HG03521 (cell line): ENCODE data around the gene B3GNT7.
"Not testable (repeated sequence)": the region's sequence is repeated elsewhere in the genome, so short reads cannot be mapped to it uniquely, and the experiment has no call there.

ENCODE experiments used
- ATAC-seq: cut with Tn5 transposase; IDR thresholded peaks from one replicate; pipeline ENCODE4 v1.9.1; 2021; ENCODE audit warnings: mild to moderate bottlenecking, moderate library complexity; ENCODE audit not compliant: unreplicated experiment

The B3GNT7 gene

GRCh38 chr2:231399853-231400680 is 4.6 kb downstream of the B3GNT7 start:
- no peak for ATAC-seq

DNA sequence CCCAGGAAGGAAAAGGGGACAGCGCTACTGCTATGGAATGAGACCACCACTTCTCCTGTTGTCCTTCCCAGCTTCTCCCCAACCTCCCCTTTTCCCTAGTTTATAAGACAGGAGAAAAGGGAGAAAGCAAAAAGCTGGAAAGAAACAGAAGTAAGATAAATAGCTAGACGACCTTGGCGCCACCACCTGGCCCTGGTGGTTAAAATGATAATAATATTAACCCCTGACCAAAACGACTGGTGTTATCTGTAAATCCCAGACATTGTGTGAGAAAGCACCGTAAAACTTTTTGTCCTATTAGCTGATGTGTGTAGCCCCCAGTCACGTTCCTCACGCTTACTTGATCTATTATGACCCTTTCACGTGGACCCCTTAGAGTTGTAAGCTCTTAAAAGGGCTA is 5.2 kb downstream of the B3GNT7 start:
- ATAC-seq = not testable (repeated sequence)

- ATAC-seq = not testable (repeated sequence)
Measured at GRCh38 chr2:231401101-231401500, 5.6 kb downstream of the B3GNT7 start.

- not testable (repeated sequence) for ATAC-seq
Measured at GRCh38 chr2:231403421-231404182, 8.1 kb downstream of the B3GNT7 start.

- ATAC-seq = not testable (repeated sequence)
Measured at GRCh38 chr2:231404183-231404578, 8.7 kb downstream of the B3GNT7 start.

DNA sequence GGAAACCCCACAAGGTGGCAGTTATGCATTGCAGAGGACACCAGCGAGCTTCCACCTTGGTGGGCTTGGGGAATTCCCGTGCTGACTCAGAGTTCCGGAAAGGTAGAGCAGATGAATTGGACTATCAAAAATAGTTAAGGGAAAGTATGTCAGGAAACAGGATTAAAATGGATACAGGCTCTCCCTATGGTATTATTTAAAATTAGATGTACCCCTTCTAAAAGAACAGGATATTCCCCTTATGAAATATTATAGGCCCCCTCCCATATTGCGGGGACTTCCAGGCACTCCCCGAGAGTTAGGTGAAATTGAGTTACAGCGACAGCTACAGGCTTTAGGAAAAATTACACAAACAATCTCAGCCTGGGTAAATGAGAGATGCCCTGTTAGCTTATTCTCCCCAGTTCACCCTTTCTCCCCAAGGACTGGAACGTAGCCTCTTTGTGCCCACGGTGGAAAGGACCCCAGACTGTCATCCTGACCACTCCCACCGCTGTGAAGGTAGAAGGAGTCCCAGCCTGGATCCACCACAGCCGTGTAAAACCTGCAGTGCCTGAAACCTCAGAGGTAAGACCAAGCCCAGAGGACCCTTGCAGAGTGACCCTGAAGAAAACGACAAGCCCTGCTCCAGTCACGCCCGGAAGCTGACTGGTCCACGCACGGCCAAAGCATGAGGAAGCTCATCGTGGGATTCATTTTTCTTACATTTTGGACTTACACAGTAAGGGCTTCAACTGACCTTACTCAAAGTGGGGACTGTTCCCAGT is 10.3 kb downstream of the B3GNT7 start:
- not testable (repeated sequence) for ATAC-seq

GRCh38 chr2:231407686-231408085 is 12.2 kb downstream of the B3GNT7 start:
- not testable (repeated sequence) for ATAC-seq

DNA sequence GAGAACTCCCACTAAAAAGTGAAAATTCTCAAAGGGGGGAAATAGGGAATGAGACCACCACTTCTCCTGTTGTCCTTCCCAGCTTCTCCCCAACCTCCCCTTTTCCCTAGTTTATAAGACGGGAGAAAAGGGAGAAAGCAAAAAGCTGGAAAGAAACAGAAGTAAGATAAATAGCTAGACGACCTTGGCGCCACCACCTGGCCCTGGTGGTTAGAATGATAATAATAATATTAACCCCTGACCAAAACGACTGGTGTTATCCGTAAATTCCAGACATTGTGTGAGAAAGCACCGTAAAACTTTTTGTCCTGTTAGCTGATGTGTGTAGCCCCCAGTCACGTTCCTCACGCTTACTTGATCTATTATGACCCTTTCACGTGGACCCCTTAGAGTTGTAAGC is 12.8 kb downstream of the B3GNT7 start:
- ATAC-seq = not testable (repeated sequence)

- ATAC-seq = no peak
Measured at GRCh38 chr2:231409776-231410175, 14.3 kb downstream of the B3GNT7 start.

- ATAC-seq = no peak
Measured at GRCh38 chr2:231410293-231411004, 14.9 kb downstream of the B3GNT7 start.

GRCh38 chr2:231411237-231411636 is 15.7 kb downstream of the B3GNT7 start:
- no peak for ATAC-seq

DNA sequence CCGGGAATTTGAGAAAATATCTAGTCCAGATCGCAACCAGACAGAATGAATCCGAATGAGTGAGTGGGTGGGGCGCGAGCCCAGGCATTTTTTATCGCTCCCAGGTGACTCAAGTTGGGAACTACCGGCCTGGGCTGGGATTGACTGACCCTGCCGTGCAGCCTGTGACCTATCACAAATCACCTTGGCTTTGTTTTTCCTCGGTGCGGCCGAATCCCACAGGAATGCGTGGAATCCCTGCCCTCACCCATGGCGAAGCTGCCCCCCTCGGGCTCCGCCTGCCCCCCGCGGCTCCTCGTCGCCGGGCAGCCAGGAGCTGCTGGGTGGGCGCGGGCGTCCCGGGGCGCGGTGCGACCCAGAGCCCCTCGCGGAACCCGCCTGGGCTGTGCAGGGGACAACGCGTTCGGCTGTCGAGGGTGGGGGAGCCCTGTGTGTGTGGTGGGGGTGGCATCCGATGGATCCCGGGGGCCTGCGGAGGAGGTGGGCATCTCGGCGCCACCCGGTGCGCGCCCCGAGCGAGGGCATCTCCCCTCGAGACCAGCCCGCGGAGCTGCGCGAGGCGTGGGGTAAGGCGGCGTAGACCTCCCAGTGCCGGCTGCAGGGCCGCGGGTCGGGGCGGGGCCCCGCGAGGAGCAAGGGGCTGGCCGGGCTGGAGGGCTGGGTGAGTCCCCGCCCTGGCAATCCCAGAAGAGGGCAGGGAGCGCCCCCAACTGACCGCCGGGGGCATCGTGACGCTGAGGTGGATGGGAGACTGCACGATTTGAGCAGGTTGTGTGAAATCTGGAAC is 16.5 kb downstream of the B3GNT7 start:
- ATAC-seq = peak; percentile 96

DNA sequence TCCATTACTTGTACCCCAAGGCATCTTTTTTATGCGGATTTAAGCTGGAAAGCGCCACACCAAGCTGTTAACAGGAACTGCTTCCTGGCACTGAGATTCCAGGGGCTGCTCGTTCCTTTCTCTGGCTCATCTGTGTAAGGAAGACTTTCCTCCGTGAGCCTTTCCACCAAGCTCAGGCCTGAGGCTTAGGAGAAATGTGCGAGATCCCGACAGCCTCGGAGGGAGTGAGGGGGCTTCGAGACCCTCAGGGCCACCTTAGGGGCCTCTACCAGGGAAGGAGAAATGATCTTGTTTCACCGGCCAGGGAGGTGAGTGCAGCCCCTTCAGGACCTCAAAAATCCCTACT is 17.1 kb downstream of the B3GNT7 start:
- no peak for ATAC-seq

- ATAC-seq = no peak
Measured at GRCh38 chr2:231413456-231413855, 17.9 kb downstream of the B3GNT7 start.

DNA sequence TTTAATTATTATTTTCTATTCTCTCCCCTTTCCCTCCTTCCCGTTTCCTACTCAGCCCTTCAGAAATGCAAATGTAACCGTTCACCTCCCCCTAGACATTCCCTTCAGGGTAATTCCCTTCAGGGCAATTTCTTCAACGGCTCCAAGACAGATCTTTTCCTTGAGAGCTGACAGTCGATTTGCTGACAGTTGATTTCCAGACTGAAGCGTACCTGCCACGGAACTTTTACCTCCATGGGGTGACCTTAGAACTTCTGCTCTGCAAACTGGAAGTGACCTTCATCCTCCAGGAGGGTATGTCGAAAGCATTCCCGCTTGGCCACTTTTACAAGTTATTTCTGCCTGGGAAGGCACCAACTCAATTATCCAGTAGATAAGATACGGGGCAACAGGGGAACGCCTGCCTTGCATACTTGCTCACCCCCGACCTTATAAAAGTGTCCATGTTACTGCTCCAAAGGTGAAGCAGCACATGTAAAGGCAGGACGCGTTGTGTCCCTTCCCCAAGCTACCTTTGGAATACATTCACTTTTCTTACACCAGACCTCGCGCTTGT is 18.5 kb downstream of the B3GNT7 start:
- ATAC-seq = no peak

- no peak for ATAC-seq
Measured at GRCh38 chr2:231415029-231415428, 19.5 kb downstream of the B3GNT7 start.

DNA sequence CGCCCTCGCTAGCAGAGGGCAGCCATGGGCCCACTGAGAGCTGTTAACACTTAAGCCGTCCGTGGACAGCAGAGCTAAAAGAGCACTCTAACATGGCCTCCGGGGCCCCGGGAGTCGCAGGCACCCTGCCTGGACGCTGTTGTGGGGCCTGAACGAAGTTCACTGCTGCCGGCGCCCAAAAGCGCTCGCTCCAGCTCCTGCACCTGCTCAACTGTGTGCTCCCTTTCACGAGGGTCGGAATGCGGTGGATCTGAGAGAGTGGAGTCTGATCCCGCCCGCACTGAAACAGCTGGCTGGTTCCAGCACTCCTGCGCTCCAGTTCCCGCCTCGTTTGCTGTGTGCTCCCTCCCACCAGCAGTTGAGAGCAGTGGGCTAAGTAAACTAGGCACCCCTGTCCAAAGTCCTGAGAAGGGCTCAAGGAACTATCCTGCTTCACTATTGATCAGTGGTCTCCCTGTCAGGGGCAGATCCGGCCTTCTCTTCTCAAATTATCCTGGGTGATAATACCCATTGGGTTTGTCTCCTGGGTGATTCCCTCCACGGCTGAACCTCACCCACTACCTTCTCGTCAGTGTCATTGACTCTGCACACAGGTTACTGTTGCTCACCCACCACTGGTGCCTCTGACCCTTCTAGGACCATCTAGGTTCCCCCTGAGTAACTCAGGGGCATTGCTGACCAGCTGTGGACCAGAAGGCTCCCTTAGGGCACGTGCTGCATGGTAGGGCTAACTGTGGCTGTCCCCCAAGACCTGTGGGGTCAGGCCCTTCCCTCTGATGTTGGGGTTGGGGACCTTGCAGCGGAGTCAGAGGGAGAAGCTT is 23.5 kb downstream of the B3GNT7 start:
- no peak for ATAC-seq

- ATAC-seq = no peak
Measured at GRCh38 chr2:231421051-231421580, 25.6 kb downstream of the B3GNT7 start.

DNA sequence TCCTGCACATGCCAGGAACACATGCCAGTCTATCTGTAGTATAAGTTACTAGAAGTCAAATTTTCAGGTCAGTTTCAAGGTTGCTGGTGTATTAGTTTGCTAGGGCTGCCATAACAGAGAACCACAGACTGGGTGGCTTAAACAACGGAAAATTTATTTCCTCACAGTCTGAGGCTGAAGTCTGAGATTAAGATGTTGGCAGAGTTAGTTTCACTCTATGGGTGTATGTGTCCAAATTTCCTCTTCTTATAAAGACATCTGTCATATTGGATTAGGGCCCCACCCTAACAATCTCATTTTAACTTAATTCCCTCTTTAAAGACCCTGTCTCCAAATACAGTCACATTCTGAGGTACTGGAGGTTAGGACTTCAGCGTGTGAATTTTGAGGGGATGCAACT is 26.5 kb downstream of the B3GNT7 start:
- ATAC-seq = no peak
